Endothelial cell of umbilical vein (primary cell): ENCODE results near the gene NFKBIE. TPM values are rescaled to one million over a fixed set of nuclear protein-coding genes. Genes with fewer than 3 reads are reported as not detected.

Experiments
- BruUV-seq: library from RNA; stranded (reverse); fragments of 400-500 nt; replicated peaks from 2 replicates; lab custom pipeline; 2021; lab: Mats Ljungman, UMichigan
- CTCF ChIA-PET: fragments of 300-600, 350-600 bp; sonication (Branson Sonifier 250); formaldehyde crosslinking; loops from one replicate; lab custom pipeline; 2021; ENCODE audit warnings: antibody characterized with exemption, inconsistent platforms; lab: Charles Lee
- POLR2A ChIA-PET: fragments of 300-600, 350-600 bp; sonication (Branson Sonifier 250); formaldehyde crosslinking; loops from one replicate; lab custom pipeline; 2021; ENCODE audit warnings: antibody characterized with exemption, inconsistent platforms; lab: Charles Lee
- DNase-seq: peaks from one replicate; pipeline ENCODE4 v3.0.0-alpha.2; 2011; ENCODE audit warnings: low read depth, low spot score
- FAIRE-seq: peaks from 2 replicates; lab custom pipeline; 2011; peaks lifted over from hg19 to GRCh38; lab: Jason Lieb, UNC
- H2AFZ ChIP-seq: 2 replicates; pipeline ENCODE4 v1.6.0; 2012; ENCODE audit warnings: low read depth, low read length, control low read depth, inconsistent platforms
- H3K27ac ChIP-seq: 2 replicates; pipeline ENCODE4 v1.5.1; 2011; ENCODE audit warnings: low read depth, mild to moderate bottlenecking, control low read depth, low read length, moderate library complexity; ENCODE audit not compliant: insufficient read depth
- H3K27me3 ChIP-seq, 2 experiments: 2 replicates each; pipeline versions ENCODE4 v1.6.0 to v1.6.1; 2011; ENCODE audit warnings: low read length in 2 of 2, mixed read lengths in 1 of 2; ENCODE audit not compliant: control insufficient read depth in 2 of 2, insufficient read depth in 2 of 2
- H3K36me3 ChIP-seq, 2 experiments: 2 replicates in 1 of 2; 3 replicates in 1 of 2; pipeline ENCODE4 v1.5.1; 2011; ENCODE audit warnings: low read length in 2 of 2, mild to moderate bottlenecking in 1 of 2, moderate library complexity in 1 of 2; ENCODE audit not compliant: control insufficient read depth in 2 of 2, insufficient read depth in 2 of 2; ENCODE audit errors: extremely low read depth in 1 of 2
- H3K4me1 ChIP-seq: 3 replicates; pipeline ENCODE4 v1.5.1; 2011; ENCODE audit warnings: mild to moderate bottlenecking, low read length; ENCODE audit not compliant: control insufficient read depth, insufficient read depth; ENCODE audit errors: extremely low read depth
- H3K4me2 ChIP-seq: 2 replicates; pipeline ENCODE4 v1.6.1; 2011; ENCODE audit warnings: low read length, control low read depth, mixed read lengths; ENCODE audit not compliant: insufficient read depth
- H3K4me3 ChIP-seq, 3 experiments: fragments of 200-600 bp in 1 of 3; sonication (generic), shearing (Covaris generic) in 1 of 3; replicated peaks in 1 of 3; 2 replicates each; pipeline ENCODE4 v1.5.1; 2011 to 2016; ENCODE audit warnings: control low read depth in 3 of 3, low read length in 3 of 3, mild to moderate bottlenecking in 2 of 3, inconsistent platforms in 1 of 3, low read depth in 1 of 3, moderate library complexity in 1 of 3; ENCODE audit not compliant: insufficient read depth in 1 of 3
- H3K79me2 ChIP-seq: 2 replicates; pipeline ENCODE4 v1.6.0; 2012; ENCODE audit warnings: low read length, inconsistent platforms; ENCODE audit not compliant: control insufficient read depth, insufficient read depth
- H3K9ac ChIP-seq: replicated peaks from 2 replicates; pipeline ENCODE3; 2011; ENCODE audit warnings: low read length, control low read depth; ENCODE audit not compliant: insufficient read depth; ENCODE audit errors: extremely low read depth
- H3K9me1 ChIP-seq: replicated peaks from 3 replicates; pipeline ENCODE4 v1.6.0; 2011; ENCODE audit warnings: mild to moderate bottlenecking, low read length; ENCODE audit not compliant: control insufficient read depth, insufficient read depth; ENCODE audit errors: extremely low read depth
- H3K9me3 ChIP-seq: replicated peaks from 2 replicates; pipeline ENCODE4 v1.5.1; 2012; ENCODE audit warnings: low read length, inconsistent platforms; ENCODE audit not compliant: control insufficient read depth, insufficient read depth
- H4K20me1 ChIP-seq: replicated peaks from 2 replicates; pipeline ENCODE3; 2011; ENCODE audit warnings: mild to moderate bottlenecking, low read length; ENCODE audit not compliant: control insufficient read depth, insufficient read depth; ENCODE audit errors: extremely low read depth
- EZH2 ChIP-seq: IDR thresholded peaks from 2 replicates; pipeline ENCODE4 v1.6.1; 2012; ENCODE audit warnings: borderline replicate concordance, low read depth, mild to moderate bottlenecking, moderate library complexity, low read length, inconsistent platforms; ENCODE audit not compliant: severe bottlenecking
- FOS ChIP-seq: IDR thresholded peaks from 2 replicates; pipeline ENCODE4 v1.6.1; 2011; ENCODE audit warnings: mild to moderate bottlenecking, low read length, moderate library complexity, borderline replicate concordance; ENCODE audit not compliant: insufficient read depth
- GATA2 ChIP-seq: IDR thresholded peaks from 2 replicates; pipeline ENCODE4 v1.7.0; 2011; ENCODE audit warnings: low read depth, mild to moderate bottlenecking, moderate library complexity, mixed read lengths, low read length; ENCODE audit not compliant: insufficient read length, insufficient read depth
- JUN ChIP-seq: IDR thresholded peaks from 2 replicates; pipeline ENCODE4 v1.6.1; 2011; ENCODE audit warnings: borderline replicate concordance, low read depth; ENCODE audit not compliant: insufficient read length, insufficient read depth
- MYC ChIP-seq: IDR thresholded peaks from one replicate; pipeline ENCODE4 v1.6.1; 2011; ENCODE audit warnings: mild to moderate bottlenecking, low read depth, low read length
- POLR2A ChIP-seq: IDR thresholded peaks from 2 replicates; pipeline ENCODE4 v1.6.1; 2012; ENCODE audit warnings: low read depth, mild to moderate bottlenecking, control low read depth, low read length
- POLR2AphosphoS5 ChIP-seq: IDR thresholded peaks from 2 replicates; pipeline ENCODE4 v1.6.1; 2012; ENCODE audit warnings: low read depth, mild to moderate bottlenecking, control low read depth, low read length, moderate library complexity; ENCODE audit not compliant: insufficient read depth
- dilution Hi-C: fragments of 300-500 bp; cut with MboI; formaldehyde crosslinking; loops from one replicate; pipeline ENCODE4 v1.15.0; 2019; ENCODE audit warnings: low sequenced_read_pairs; ENCODE audit not compliant: extremely low pct_ligation_motif_present
- intact Hi-C: fragments of 100-400 bp; cut with micrococcal nuclease; formaldehyde crosslinking; loops from one replicate; pipeline ENCODE4 v1.10.0; 2022
- polyA plus RNA-seq, 4 experiments: library from polyadenylated mRNA; depleted of rRNA in 3 of 4; stranded (reverse) in 3 of 4; unstranded in 1 of 4; fragments of >200 nt; gene quantifications; 2 replicates each; pipeline versions ENCODE4 v1.2.1 to v1.2.3, GENCODE V29; 2011 to 2012; ENCODE audit warnings: missing spikeins in 1 of 4
- total RNA-seq: library from RNA; stranded (reverse); gene quantifications from 2 replicates; pipeline ENCODE4 v1.2.3, GENCODE V29; 2021
- TF ChIP-seq, protein P1 (sequence below): IDR thresholded peaks from 2 replicates; pipeline ENCODE4 v1.6.1; 2011; ENCODE audit not compliant: insufficient read depth, insufficient read length
- TF ChIP-seq, protein P2 (sequence below), 2 donors: IDR thresholded peaks; 1 replicate in 1 of 2; 2 replicates in 1 of 2; pipeline ENCODE4 v1.5.1; 2011; ENCODE audit warnings: low read length in 2 of 2, mild to moderate bottlenecking in 2 of 2, moderate library complexity in 2 of 2, control low read depth in 1 of 2, inconsistent platforms in 1 of 2, low read depth in 1 of 2; ENCODE audit not compliant: insufficient read depth in 1 of 2; ENCODE audit errors: extremely low read depth in 1 of 2

NFKBIE gene
- total and polyA plus RNA-seq, 2 donors (not counting 3 experiments of a cell fraction or from before 2014, with no cell fraction given): 19.0 to 22.6 TPM

DNA sequence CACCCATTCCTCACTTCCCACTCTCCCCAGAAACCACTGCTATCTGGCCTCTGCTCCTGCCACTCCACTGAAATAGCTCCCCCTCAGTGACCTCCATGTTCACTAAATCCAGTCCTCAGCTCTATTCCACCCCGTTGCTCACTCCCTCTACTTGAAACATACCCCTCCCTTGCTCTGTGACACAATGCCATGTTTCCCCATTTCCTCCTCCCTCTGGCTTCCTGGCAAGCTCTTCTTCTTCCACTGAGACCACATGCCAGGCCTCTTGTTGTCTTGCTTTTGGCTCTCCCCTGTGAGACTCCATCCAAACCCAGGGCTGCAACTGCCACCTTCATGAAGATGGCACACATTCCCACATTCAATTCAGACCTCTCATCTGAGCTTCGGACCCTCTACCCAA lies 18.8 kb upstream of the NFKBIE start:
- no TSS peak for BruUV-seq
- no peaks in the 10 kb centered on the region for H3K36me3 ChIP-seq
- H3K79me2 ChIP-seq: no peaks in the 10 kb centered on the region
- no peaks in the 10 kb centered on the region for H3K9me1 ChIP-seq
- CTCF ChIA-PET: interaction anchor here (1.0 to 1.4 kb wide), 4 partner anchors 12 to 55 kb away, joined by 3 to 7 read pairs (median 4); no protein-coding TSS in a partner anchor
- no peaks in the 10 kb centered on the region for H3K9me3 ChIP-seq
- H3K4me2 ChIP-seq: no peak overlapping the region
- H3K27ac ChIP-seq: no peak overlapping the region
- H3K27me3 ChIP-seq: peaks cover 5 to 6% of the 10 kb centered on the region in 2 experiments
- TF ChIP-seq, protein P1, sequence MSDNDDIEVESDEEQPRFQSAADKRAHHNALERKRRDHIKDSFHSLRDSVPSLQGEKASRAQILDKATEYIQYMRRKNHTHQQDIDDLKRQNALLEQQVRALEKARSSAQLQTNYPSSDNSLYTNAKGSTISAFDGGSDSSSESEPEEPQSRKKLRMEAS: no peak
- TF ChIP-seq, protein P2, sequence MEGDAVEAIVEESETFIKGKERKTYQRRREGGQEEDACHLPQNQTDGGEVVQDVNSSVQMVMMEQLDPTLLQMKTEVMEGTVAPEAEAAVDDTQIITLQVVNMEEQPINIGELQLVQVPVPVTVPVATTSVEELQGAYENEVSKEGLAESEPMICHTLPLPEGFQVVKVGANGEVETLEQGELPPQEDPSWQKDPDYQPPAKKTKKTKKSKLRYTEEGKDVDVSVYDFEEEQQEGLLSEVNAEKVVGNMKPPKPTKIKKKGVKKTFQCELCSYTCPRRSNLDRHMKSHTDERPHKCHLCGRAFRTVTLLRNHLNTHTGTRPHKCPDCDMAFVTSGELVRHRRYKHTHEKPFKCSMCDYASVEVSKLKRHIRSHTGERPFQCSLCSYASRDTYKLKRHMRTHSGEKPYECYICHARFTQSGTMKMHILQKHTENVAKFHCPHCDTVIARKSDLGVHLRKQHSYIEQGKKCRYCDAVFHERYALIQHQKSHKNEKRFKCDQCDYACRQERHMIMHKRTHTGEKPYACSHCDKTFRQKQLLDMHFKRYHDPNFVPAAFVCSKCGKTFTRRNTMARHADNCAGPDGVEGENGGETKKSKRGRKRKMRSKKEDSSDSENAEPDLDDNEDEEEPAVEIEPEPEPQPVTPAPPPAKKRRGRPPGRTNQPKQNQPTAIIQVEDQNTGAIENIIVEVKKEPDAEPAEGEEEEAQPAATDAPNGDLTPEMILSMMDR (IDR thresholded peaks at IDR 0.05; ENCODE audit: extremely low read depth in 1 of 2, insufficient read depth in 1 of 2, low read depth in 1 of 2, low read length in 2 of 2): no peak
- TF ChIP-seq MYC (no peak), GATA2 (no peak), EZH2 (no peak), FOS (no peak), POLR2AphosphoS5 (no peak), JUN (no peak), POLR2A (no peak)
- no peaks in the 10 kb centered on the region for H4K20me1 ChIP-seq
- H3K9ac ChIP-seq: no peak overlapping the region
- no peak for FAIRE-seq
- POLR2A ChIA-PET: no interaction called here
- H2AFZ ChIP-seq: no peak overlapping the region
- H3K4me1 ChIP-seq: no peaks in the 10 kb centered on the region
- no peak overlapping the region for H3K4me3 ChIP-seq
- no peak for DNase-seq
- intact Hi-C loops (no loop called here), dilution Hi-C loops (no loop called here)
